ENCODE measurements around the gene BPI.
"Not testable (repeated sequence)": the region's sequence is repeated elsewhere in the genome, so short reads cannot be mapped to it uniquely, and the experiment has no call there.

Gene BPI

DNA sequence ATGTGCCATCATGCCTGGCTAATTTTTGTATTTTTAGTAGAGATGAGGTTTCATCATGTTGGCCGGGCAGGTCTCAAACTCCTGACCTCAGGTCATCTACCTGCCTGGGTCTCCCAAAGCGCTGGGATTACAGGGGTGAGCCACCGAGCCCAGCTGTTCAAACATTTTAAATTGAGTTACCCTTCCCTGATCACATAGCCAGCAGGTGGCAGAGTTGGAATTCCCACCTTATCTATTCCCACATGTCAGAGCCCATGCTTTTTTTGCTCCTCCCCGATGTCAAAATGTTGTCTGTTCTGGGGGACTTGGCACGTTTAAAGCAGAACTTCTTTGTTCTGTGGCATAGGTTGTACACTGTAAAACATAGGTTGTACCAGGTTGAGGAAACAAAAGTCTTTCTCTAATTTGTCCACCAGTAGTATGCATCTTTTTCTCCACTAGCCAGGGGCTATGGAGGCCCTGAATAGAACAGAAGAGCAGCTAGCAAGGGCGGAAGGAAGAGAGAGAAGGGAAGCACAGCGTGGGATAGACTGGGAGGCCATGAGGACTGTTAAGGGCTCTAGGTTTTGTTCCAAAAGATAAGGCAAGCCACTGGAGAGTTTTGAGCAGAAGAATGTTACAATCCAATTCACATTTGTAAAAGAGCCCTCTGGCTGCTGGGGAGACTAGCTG lies 35.0 kb downstream of the BPI start:
- no peak for DNase-seq

DNA sequence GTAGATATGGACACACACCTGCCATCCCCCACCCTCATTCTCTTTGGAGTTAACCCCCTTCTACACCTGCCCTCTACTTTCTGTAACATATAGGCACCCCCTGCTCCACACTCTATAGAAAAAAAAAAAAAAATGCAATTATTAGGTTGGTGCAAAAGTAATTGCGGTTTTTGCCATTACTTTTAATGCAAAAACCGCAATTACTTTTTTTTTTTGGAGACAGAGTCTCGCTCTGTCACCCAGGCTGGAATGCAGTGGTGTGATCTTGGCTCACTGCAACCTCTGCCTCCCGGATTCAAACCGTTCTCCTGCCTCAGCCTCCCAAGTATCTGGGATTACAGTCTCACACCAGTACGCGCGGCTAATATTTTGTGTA lies 35.6 kb downstream of the BPI start:
- not testable (repeated sequence) for DNase-seq

GRCh38 chr20:38339997-38340396 lies 36.0 kb downstream of the BPI start:
- DNase-seq: no peak

DNA sequence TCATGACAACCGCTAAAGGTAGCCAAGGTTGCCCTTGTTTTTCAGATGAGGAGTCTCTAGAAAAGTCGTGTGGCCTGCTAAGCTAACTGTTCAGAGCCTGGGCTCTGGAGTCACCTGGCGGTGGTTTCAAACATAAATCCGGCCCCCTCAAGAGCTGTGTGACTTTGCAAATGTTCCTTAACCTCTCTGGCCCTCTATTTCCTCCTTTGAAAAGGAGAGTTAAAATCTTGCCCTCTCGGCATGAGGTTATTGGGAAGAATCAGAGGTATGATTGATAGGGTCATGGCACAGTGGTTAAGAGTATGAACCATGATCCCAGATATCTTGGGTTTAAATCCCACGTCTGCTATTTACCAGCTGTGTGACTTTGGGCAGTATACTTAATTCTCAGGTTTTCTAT lies 36.7 kb downstream of the BPI start:
- no peak for DNase-seq

- DNase-seq: no peak
These were observed 38.3 kb downstream of the BPI start for GRCh38 chr20:38342216-38342615.

DNA sequence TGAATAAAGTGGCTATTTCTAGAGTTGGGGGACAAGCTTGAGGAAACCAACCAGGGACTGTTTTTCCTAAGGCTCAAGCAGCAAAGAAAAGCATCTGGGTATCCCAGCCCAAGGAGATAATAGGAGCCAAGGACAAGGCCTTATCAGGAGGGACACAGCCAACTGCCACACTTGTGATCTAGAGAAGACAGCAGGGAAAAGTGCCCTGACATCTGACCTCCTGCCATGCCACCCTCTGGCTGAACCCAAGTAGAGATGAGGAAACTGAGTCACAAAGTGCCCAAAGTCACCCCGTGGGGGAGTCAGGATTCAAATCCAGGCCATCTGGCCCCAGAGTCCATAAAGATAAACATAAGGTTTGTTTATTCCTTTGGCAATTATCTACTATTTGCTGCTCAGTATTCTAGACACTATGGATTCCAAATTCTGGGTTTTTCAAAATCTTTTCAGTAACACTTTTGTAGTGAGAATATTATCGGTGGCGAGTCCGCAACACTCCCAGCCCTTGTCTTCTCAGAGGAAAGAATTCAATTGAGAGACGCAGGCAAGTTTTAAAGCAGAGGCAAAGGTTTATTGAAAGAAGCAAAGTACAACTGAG lies 38.9 kb downstream of the BPI start:
- no peak for DNase-seq

GRCh38 chr20:38343311-38344106 lies 39.6 kb downstream of the BPI start:
- DNase-seq: no peak

GRCh38 chr20:38344107-38344701 lies 40.2 kb downstream of the BPI start:
- no peak for DNase-seq

DNA sequence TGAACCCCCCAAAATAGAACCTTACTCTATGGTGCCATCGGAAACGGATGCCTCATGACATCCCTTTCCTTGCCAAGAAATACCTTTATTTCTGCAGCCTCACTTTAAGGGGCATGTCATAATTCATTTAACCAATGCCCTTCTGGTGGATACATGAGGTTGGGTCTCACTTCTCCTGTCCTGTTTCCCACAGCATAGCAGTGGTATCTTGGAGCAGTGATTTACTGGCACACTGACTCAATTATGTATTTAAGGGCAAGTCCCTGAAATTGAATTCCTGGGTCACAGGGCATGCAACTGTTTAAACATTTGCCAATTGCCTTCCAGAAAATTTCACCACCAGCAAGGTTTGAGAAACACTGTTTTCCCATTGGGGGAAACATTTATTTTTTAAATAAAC lies 41.7 kb downstream of the BPI start:
- DNase-seq: no peak

GRCh38 chr20:38346247-38346651 lies 42.3 kb downstream of the BPI start, which contains the start of gene LBP:
TSS of gene LBP (plus strand) at chr20:38346482. CDS start at chr20:38346517, 35 bp downstream.
- DNase-seq: no peak

DNA sequence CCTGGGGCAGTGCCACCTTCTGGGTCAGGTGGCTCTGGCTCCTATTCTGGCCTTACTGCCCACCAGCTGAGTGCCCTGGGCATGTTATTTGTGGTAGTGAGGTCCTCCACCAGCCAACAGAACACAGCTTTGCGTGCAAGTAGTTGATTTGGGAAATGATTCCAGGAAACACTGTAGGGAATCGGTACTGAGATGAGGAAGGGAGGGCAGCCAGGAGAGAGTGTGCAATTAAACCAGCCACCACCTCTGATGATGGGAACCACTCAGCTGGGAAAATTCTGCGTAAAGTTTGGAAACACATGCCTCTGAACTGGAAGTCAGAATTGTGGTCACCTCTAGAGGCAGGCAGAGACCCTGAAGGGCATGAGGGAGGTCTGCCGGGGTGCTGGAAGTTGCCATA lies 42.8 kb downstream of the BPI start:
- DNase-seq: no peak

GRCh38 chr20:38349856-38350255 lies 45.9 kb downstream of the BPI start:
- DNase-seq: no peak

DNA sequence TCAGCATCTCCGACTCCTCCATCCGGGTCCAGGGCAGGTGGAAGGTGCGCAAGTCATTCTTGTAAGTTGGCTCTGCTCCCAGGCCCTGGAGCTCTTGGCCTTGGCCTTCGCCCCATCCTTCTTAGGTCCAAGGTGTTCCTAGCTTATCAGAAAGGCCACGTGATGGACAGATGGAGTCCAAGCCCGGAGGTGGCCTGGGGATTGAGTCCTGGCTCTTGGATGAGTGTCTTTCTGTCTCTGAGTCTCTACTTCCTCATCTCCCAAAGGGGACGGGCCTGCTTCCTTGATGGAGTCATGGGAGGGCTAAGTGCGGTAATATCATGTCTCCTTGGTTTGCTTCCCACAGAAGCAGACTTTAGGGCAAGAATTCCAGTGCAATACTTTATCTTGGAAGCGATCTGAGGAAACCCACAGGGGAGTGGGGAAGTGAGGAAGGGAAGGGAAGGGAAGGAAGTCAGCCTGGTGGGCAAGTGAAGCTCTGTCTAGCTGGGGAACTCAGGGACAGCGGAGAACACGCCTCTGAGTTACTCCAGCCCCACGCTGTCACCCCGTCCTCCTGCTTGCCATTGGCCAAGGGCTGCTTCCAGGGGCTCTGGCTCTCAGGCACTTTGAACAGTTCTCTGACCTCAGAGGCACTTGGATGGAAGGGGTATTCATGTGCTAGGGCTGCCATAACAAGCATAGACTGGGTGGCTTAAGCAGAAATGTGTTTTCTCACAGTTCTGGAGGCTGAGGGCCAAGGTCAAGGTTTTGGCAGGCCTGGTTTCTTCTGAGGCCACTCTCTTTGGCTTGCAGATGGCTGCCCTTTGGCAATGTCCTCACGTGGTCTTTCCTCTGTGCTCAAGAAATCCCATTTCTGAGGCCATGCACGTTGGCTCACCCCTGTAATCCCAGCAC lies 47.2 kb downstream of the BPI start:
- DNase-seq: no peak

- no peak for DNase-seq
These were observed 49.4 kb downstream of the BPI start for GRCh38 chr20:38353316-38353715.

GRCh38 chr20:38354227-38354626 lies 50.3 kb downstream of the BPI start:
- no peak for DNase-seq

- no peak for DNase-seq
These were observed 51.4 kb downstream of the BPI start for GRCh38 chr20:38355161-38356012.

DNA sequence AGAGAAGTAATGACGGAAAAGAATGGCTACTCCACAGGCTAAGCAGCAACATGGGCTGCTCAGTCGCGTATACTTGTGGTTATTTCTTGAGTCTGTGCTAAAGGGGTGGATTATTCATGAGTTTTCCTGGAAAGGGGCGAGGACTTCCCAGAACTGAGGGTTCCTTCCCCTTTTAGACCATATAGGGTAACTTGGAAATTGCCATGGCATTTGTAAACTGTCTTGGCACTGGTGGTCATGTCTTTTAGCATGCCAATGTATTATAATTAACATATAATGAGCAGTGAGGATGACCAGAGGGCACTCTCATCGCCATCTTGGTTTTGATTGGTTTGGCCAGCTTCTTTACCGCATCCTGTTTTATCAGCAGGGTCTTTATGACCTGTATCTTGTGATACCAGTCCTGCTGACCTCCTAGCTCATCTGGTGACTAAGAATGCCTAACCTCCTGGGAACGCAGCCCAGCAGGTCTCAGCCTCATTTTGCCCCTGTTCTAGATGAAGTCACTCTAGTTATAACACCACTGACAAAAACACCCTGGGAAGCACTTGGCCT lies 53.8 kb downstream of the BPI start:
- peak; percentile 48 to 62 for DNase-seq

- no peak for DNase-seq
These were observed 54.6 kb downstream of the BPI start for GRCh38 chr20:38358556-38358955.

GRCh38 chr20:38363004-38363747 lies 59.2 kb downstream of the BPI start:
- DNase-seq: no peak

DNA sequence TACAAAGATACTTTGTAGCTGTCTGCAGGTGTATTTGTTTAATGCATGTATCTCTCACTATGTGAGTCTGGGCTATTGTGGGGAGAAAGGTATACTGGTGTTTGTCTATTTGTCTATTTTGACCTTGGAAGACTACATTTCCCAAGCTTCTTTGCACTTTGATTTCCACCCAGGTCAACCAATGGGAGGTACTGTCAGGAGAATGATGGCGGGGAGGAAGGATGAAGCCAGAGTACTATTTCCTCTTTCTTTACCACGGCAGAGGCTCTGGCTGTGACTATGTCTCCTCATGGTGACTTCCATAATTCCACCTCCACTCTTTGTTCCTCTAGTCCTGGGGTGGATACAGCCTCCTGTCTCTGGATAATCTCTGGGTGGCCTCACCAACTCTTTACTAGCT lies 65.4 kb downstream of the BPI start:
- DNase-seq: peak; percentile 45 to 46

DNA sequence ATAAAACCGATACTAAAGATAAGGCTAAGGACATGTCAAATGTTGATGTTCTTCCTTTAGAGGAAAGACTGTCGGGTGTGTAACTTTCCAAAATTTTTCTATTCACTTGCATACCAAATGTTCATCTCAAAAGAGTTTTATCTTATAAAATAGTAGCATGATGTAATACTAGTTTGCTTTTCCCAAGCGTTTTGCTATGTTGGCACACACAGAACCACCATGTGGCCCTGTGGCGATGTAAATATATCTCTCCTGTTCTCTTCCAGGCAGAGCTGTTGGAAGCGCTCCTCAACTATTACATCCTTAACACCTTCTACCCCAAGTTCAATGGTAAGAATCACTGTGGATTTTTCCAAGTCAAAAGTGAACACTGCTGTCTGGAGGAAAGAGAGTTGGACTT lies 68.8 kb downstream of the BPI start:
- DNase-seq: no peak
